ENCODE results near the gene UMAD1.

DNA sequence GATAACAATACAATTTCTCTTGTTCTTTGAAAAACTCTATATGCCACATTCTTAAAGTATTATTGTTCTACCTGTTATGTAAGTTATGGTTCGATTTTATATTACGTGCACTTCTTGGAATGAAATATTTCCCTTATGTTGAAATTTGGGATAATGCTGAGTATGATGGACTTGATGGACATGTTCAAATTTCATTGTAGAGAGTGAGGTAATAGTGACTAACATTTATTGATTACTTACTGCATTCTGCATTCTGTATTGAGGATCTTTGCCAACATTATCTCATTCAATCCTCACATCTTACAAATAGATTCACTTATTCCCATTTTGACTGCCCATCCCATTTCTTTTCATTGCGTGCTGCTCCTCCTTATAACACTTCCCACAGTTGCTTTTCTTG, 208.3 kb downstream of the UMAD1 start:
- TF ChIP-seq, protein P1, sequence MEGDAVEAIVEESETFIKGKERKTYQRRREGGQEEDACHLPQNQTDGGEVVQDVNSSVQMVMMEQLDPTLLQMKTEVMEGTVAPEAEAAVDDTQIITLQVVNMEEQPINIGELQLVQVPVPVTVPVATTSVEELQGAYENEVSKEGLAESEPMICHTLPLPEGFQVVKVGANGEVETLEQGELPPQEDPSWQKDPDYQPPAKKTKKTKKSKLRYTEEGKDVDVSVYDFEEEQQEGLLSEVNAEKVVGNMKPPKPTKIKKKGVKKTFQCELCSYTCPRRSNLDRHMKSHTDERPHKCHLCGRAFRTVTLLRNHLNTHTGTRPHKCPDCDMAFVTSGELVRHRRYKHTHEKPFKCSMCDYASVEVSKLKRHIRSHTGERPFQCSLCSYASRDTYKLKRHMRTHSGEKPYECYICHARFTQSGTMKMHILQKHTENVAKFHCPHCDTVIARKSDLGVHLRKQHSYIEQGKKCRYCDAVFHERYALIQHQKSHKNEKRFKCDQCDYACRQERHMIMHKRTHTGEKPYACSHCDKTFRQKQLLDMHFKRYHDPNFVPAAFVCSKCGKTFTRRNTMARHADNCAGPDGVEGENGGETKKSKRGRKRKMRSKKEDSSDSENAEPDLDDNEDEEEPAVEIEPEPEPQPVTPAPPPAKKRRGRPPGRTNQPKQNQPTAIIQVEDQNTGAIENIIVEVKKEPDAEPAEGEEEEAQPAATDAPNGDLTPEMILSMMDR (IDR thresholded peaks at IDR 0.05), result no peak
- no peak for TF ChIP-seq POLR2A (IDR thresholded peaks at IDR 0.05)

All from Peyer's patch (tissue), 4 donors.